Astrocyte (in vitro differentiated cells and primary cell): ENCODE data around the gene CBFA2T2.

Experiments
- CTCF ChIP-seq: IDR thresholded peaks from 2 replicates; pipeline ENCODE4 v1.5.1; 2011; ENCODE audit warnings: low read depth, mild to moderate bottlenecking, inconsistent platforms, low read length, moderate library complexity; ENCODE audit not compliant: insufficient read depth
- EZH2 ChIP-seq: IDR thresholded peaks from 2 replicates; pipeline ENCODE4 v1.6.1; 2012; ENCODE audit warnings: mild to moderate bottlenecking, low read length, inconsistent platforms; ENCODE audit not compliant: insufficient read depth

GRCh38 chr20:33594743-33595142, 104.8 kb downstream of the CBFA2T2 start:
- no peak for TF ChIP-seq CTCF
- no peak for TF ChIP-seq EZH2
